PC-9 (cell line): ENCODE data around the gene DGKD. TPM values are rescaled to one million over a fixed set of nuclear protein-coding genes. Genes with fewer than 3 reads are reported as not detected.
A peak's percentile ranks its signal among the peaks of the same experiment; 100 is the strongest.

Experiments
- BruUV-seq: library from RNA; stranded (reverse); fragments of 400-500 nt; replicated peaks from 2 replicates; lab custom pipeline; 2021; lab: Mats Ljungman, UMichigan
- CTCF ChIA-PET: fragments of 300-600 bp; sonication (Branson Sonifier 250); formaldehyde crosslinking; loops from one replicate; lab custom pipeline; 2022; ENCODE audit warnings: antibody characterized with exemption; lab: Charles Lee
- POLR2A ChIA-PET: fragments of 300-600 bp; sonication (Branson Sonifier 250); formaldehyde crosslinking; loops from one replicate; lab custom pipeline; 2022; ENCODE audit warnings: antibody characterized with exemption; ENCODE audit not compliant: unreplicated experiment; lab: Charles Lee
- DNase-seq, 2 experiments: peaks; one replicate each; pipeline versions ENCODE4 v3.0.0 to v3.0.0-alpha.2; 2015 to 2022; ENCODE audit warnings: mixed read lengths in 1 of 2
- H2AFZ ChIP-seq: fragments of 200-600 bp; sonication (generic); 2 replicates; pipeline ENCODE4 v1.8.1; 2017; ENCODE audit warnings: antibody characterized with exemption
- H3F3A ChIP-seq: fragments of 200-600 bp; sonication (generic); 2 replicates; pipeline ENCODE4 v1.8.1; 2017; ENCODE audit warnings: antibody characterized with exemption, mild to moderate bottlenecking, low read depth; ENCODE audit not compliant: insufficient read depth
- H3K27ac ChIP-seq: fragments of 200-600 bp; sonication (generic); 2 replicates; pipeline ENCODE4 v1.6.1; 2016; ENCODE audit warnings: mixed run types
- H3K27me3 ChIP-seq: fragments of 200-600 bp; sonication (generic); 2 replicates; pipeline ENCODE4 v1.6.1; 2016; ENCODE audit warnings: low read depth, mixed run types; ENCODE audit not compliant: insufficient read depth
- H3K36me3 ChIP-seq: fragments of 200-600 bp; sonication (generic); 2 replicates; pipeline ENCODE4 v1.6.1; 2016; ENCODE audit warnings: low read depth, mixed run types
- H3K4me1 ChIP-seq: fragments of 200-600 bp; sonication (generic); replicated peaks from 2 replicates; pipeline ENCODE4 v1.6.1; 2016; ENCODE audit warnings: mixed run types; ENCODE audit not compliant: insufficient read depth
- H3K4me2 ChIP-seq: fragments of 200-600 bp; sonication (generic); 2 replicates; pipeline ENCODE4 v1.6.1; 2017; ENCODE audit warnings: mixed run types
- H3K4me3 ChIP-seq: fragments of 200-600 bp; sonication (generic); 2 replicates; pipeline ENCODE4 v1.6.1; 2016; ENCODE audit warnings: mixed run types
- H3K79me2 ChIP-seq: fragments of 200-600 bp; sonication (generic); 2 replicates; pipeline ENCODE4 v1.6.1; 2017; ENCODE audit warnings: low read depth, mixed run types
- H3K9me2 ChIP-seq: fragments of 200-600 bp; sonication (generic); 2 replicates; pipeline ENCODE4 v1.8.1; 2017; ENCODE audit warnings: mild to moderate bottlenecking; ENCODE audit not compliant: insufficient read depth
- H3K9me3 ChIP-seq: fragments of 200-600 bp; sonication (generic); 2 replicates; pipeline ENCODE4 v1.8.1; 2016; ENCODE audit warnings: low read depth; ENCODE audit not compliant: insufficient read depth
- H4K20me1 ChIP-seq: fragments of 200-600 bp; sonication (generic); 2 replicates; pipeline ENCODE4 v1.8.1; 2017; ENCODE audit not compliant: insufficient read depth
- EZH2 ChIP-seq: fragments of 200-600 bp; sonication (generic); IDR thresholded peaks from 2 replicates; pipeline ENCODE4 v1.8.0; 2017; ENCODE audit warnings: antibody characterized with exemption, low read depth
- intact Hi-C: fragments of 100-400 bp; cut with micrococcal nuclease; formaldehyde crosslinking; loops from one replicate; pipeline ENCODE4 v1.10.0; 2022; ENCODE audit not compliant: unreplicated experiment
- total RNA-seq: library from RNA; stranded (reverse); gene quantifications from 2 replicates; pipeline ENCODE4 v1.2.3, GENCODE V29; 2021
- TF ChIP-seq, protein P1 (sequence below): fragments of 200-600 bp; sonication (generic); conservative IDR thresholded peaks from 2 replicates; pipeline ENCODE4 v1.6.1; 2017; ENCODE audit warnings: mixed run types, antibody characterized with exemption, mild to moderate bottlenecking, moderate library complexity

Gene DGKD
- total RNA-seq, 1 experiment from 2014 or later: 59.5 TPM

DNA sequence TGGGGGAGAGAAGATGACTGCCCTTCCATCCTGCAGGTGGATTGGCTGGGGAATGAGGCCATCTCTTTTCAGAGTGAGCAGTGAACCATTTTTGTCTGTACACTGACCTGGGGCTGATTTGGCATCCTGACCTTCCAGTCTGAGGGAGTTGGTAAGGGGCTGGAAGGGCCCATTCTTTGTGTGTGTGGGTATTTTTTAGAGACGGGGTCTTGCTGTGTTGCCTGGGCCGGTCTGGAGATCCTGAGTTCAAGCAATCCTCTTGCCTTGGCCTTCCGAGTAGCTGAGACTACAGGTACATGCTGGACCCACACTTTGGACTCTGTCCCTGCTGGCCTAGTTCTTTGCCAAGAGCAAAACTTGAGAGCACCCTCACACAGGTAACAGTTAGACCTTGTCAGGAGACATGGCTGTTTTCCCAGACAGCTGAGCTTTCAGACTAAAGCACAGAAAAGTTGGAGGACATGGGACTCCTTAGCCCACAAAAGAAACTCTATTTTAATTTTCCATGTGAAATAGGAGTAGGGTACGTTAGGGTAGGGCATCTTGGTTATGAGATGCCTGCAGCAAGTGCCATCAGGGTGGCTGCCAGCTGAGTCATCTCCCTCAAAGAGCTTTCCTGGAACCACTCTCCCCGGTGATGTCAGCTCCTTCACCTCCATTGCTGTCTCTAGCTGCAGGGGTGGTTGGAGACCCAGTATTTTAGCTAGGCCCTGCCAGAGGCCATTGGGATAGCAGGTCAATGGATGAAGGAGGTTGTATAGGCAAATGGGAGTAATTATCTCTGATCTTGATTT is 60.7 kb downstream of the DGKD start:
- H3K9me3 ChIP-seq: peaks cover 23% of the 10 kb centered on the region
- H3K9me2 ChIP-seq: no peaks in the 10 kb centered on the region
- H4K20me1 ChIP-seq: no peaks in the 10 kb centered on the region
- H3F3A ChIP-seq: peaks cover 38% of the 10 kb centered on the region
- CTCF ChIA-PET: interaction anchor here (1.2 to 1.8 kb wide), 3 partner anchors 11 to 28 kb away, joined by 3 to 7 read pairs (median 5); no protein-coding TSS in a partner anchor
- H3K27me3 ChIP-seq: no peaks in the 10 kb centered on the region
- peak overlapping the region; percentile 88 for H3K27ac ChIP-seq
- TF ChIP-seq, protein P1, sequence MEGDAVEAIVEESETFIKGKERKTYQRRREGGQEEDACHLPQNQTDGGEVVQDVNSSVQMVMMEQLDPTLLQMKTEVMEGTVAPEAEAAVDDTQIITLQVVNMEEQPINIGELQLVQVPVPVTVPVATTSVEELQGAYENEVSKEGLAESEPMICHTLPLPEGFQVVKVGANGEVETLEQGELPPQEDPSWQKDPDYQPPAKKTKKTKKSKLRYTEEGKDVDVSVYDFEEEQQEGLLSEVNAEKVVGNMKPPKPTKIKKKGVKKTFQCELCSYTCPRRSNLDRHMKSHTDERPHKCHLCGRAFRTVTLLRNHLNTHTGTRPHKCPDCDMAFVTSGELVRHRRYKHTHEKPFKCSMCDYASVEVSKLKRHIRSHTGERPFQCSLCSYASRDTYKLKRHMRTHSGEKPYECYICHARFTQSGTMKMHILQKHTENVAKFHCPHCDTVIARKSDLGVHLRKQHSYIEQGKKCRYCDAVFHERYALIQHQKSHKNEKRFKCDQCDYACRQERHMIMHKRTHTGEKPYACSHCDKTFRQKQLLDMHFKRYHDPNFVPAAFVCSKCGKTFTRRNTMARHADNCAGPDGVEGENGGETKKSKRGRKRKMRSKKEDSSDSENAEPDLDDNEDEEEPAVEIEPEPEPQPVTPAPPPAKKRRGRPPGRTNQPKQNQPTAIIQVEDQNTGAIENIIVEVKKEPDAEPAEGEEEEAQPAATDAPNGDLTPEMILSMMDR: no peak
- no peak for TF ChIP-seq EZH2
- H3K4me1 ChIP-seq: peaks cover 45% of the 10 kb centered on the region
- H3K79me2 ChIP-seq: peaks cover 87% of the 10 kb centered on the region
- no peak overlapping the region for H3K4me3 ChIP-seq
- H3K36me3 ChIP-seq: peaks cover 14% of the 10 kb centered on the region
- no peak overlapping the region for H2AFZ ChIP-seq
- DNase-seq: peak; percentile 81 to 83
- H3K4me2 ChIP-seq: peak overlapping the region; percentile 67
- BruUV-seq: TSS peak; percentile 79
- intact Hi-C loops: loop anchor here (1.0 to 10.0 kb wide), 5 partner anchors 15 to 430 kb away; partner anchors contain the start of genes DGKD and UGT1A6
- POLR2A ChIA-PET: interaction anchor here (0.6 to 0.7 kb wide), 4 partner anchors 15 to 837 kb away, joined by 3 to 6 read pairs (median 4); no protein-coding TSS in a partner anchor

DNA sequence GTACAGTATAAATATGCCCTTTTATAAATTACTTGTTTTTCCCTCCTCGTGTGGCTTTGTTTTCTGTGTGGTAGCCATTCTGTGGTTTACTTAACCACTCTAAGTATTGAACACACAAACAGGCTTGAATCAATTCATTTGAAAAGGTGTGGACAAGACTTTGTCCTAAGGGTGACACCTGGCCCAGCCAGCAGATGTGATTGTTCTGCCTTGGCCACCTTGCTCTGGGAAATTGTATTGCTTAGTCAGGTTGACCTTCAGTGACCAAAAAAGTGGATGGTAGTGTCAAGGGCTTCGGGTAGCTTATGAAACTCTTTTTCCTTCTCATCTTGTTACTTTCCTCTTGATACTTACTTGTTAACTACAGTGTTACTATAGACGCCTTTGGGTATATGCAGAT is 61.9 kb downstream of the DGKD start:
- Histone ChIP-seq H3K4me2 (no peak overlapping the region), H3K4me1 (peaks cover 50% of the 10 kb centered on the region), H3K79me2 (peaks cover 84% of the 10 kb centered on the region), H3K36me3 (peaks cover 3% of the 10 kb centered on the region), H3K27ac (0 out of 2 replicates have a peak overlapping the region, but pooled peaks have one; percentile 88), H3F3A (peaks cover 38% of the 10 kb centered on the region), H3K27me3 (no peaks in the 10 kb centered on the region), H3K9me2 (no peaks in the 10 kb centered on the region), H2AFZ (no peak overlapping the region), H3K4me3 (no peak overlapping the region), H4K20me1 (no peaks in the 10 kb centered on the region), H3K9me3 (peaks cover 13% of the 10 kb centered on the region; the same call in 1 of the 2 replicates)
- BruUV-seq: no TSS peak
- POLR2A ChIA-PET: no interaction called here
- CTCF ChIA-PET: interaction anchor here (1.0 kb wide), 1 partner anchor 33 kb away, joined by 3 read pairs; no protein-coding TSS in a partner anchor
- intact Hi-C loops: loop anchor here (10.0 kb wide), 1 partner anchor 431 kb away; no protein-coding TSS in a partner anchor
- TF ChIP-seq, protein P1: no peak
- no peak for TF ChIP-seq EZH2
- DNase-seq: no peak

DNA sequence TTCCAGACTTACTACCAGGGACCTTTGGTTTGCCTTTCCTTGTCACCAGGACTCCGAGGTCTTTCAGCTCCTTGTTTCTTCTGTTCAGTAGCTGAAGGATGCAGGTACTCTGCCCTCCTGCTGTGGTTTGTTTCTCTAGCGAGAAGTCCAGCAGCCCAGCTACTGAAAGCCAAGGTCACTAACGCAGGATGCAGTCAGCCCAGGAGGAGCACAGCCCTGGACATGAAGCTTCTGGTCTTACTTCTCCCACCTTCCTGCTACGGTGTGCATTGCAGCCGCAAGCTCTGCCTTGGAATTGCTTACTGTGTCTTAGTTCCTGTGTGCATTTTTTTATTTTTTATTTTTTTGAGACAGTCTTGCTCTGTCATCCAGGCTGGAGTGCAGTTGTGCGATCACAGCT is 62.4 kb downstream of the DGKD start:
- peaks cover 55% of the 10 kb centered on the region for H3K4me1 ChIP-seq
- no peaks in the 10 kb centered on the region for H3K9me2 ChIP-seq
- TF ChIP-seq EZH2: no peak
- TF ChIP-seq, protein P1: no peak
- no peak overlapping the region for H3K4me3 ChIP-seq
- 0 out of 2 replicates have a peak, but pooled peaks cover 8% of the 10 kb centered on the region for H3K9me3 ChIP-seq
- H3K27me3 ChIP-seq: no peaks in the 10 kb centered on the region
- no peaks in the 10 kb centered on the region; the same call in 1 of the 2 replicates for H3K36me3 ChIP-seq
- no peaks in the 10 kb centered on the region for H4K20me1 ChIP-seq
- H3K4me2 ChIP-seq: no peak overlapping the region
- peaks cover 80% of the 10 kb centered on the region for H3K79me2 ChIP-seq
- BruUV-seq: no TSS peak
- ChIA-PET CTCF (interaction anchor here (0.5 to 1.0 kb wide), 2 partner anchors 32 to 362 kb away, joined by 3 to 21 read pairs; no protein-coding TSS in a partner anchor), POLR2A (no interaction called here)
- peaks cover 42% of the 10 kb centered on the region for H3F3A ChIP-seq
- H3K27ac ChIP-seq: no peak overlapping the region
- no peak overlapping the region for H2AFZ ChIP-seq
- no peak for DNase-seq
- intact Hi-C loops: loop anchor here (10.0 kb wide), 1 partner anchor 432 kb away; no protein-coding TSS in a partner anchor
